Upper lobe of left lung (tissue), 4 donors: ENCODE results near the gene HTATIP2.

Experiments used
- CTCF ChIP-seq, 6 experiments: fragments of 450-650 bp in 4 of 6; fragments of 200-600 bp in 2 of 6; sonication (generic) in 2 of 6; IDR thresholded peaks; one replicate each; pipeline ENCODE4 v1.5.1; 2016 to 2019; ENCODE audit warnings: antibody characterized with exemption in 6 of 6
- POLR2AphosphoS5 ChIP-seq, 2 donors: sonication (generic); formaldehyde crosslinking; IDR thresholded peaks; one replicate each; pipeline ENCODE4 v1.5.1; 2017; ENCODE audit warnings: antibody characterized with exemption in 2 of 2

- TF ChIP-seq CTCF (IDR thresholded peaks at IDR 0.05) (no peak), POLR2AphosphoS5 (IDR thresholded peaks at IDR 0.05) (no peak)
These were observed 12.7 kb downstream of the HTATIP2 start for GRCh38 chr11:20376162-20376730.
